ENCODE data around the gene TMEM236.

TMEM236 gene

GRCh38 chr10:17743437-17743836 is 8.6 kb upstream of the TMEM236 start:
- TF ChIP-seq CTCF (IDR thresholded peaks at IDR 0.05; ENCODE audit: low read depth, low read length) (no peak), MYC (IDR thresholded peaks at IDR 0.05; ENCODE audit: low read depth, low read length) (no peak), POLR2A (IDR thresholded peaks at IDR 0.05; ENCODE audit: extremely low read depth, insufficient read length) (no peak)
- TF ChIP-seq, protein P1, sequence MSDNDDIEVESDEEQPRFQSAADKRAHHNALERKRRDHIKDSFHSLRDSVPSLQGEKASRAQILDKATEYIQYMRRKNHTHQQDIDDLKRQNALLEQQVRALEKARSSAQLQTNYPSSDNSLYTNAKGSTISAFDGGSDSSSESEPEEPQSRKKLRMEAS (IDR thresholded peaks at IDR 0.05; ENCODE audit: low read depth, low read length) = no peak
- DNase-seq (ENCODE audit: low read depth) = no peak
- H3K4me3 ChIP-seq (ENCODE audit: low read depth, low read length) = no peak overlapping the region

- no peak overlapping the region for H3K4me3 ChIP-seq (ENCODE audit: low read depth, low read length)
- no peak for DNase-seq (ENCODE audit: low read depth)
- TF ChIP-seq MYC (IDR thresholded peaks at IDR 0.05; ENCODE audit: low read depth, low read length) (no peak), POLR2A (IDR thresholded peaks at IDR 0.05; ENCODE audit: extremely low read depth, insufficient read length) (no peak), CTCF (IDR thresholded peaks at IDR 0.05; ENCODE audit: low read depth, low read length) (no peak)
- TF ChIP-seq, protein P1 (IDR thresholded peaks at IDR 0.05; ENCODE audit: low read depth, low read length) = no peak
Measured at GRCh38 chr10:17744341-17744861, 7.6 kb upstream of the TMEM236 start.

DNA sequence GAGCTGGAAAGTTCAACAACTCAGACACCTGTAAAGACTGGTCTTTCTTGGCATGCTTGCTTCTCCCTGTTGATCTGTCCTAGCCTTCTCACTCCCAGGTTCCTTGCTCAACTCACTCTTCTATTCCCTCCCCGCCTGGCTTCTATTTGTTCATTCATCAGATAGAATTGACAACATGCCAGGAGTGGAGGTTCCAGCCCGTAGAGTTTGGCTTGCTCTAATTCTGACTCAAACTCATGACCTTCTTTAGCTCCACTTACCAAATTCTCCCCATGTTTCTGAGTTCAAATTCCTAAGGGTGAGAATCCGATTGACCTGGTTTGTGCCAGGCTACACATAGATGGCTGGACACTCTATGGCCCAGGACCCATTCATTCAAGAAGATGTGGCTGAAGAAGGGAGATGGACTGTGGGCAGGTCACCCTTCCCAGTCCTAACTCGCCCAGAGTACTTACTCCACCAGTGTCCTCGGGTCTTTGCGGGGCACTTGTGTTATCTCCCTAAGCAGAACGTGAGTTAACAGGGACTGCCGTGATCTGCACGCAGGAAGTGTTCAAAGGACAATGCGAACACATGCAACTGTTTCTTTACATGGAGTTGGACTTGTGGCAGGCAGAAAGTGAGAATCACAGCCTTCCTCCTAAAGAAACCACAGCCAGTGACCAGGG is 4.0 kb upstream of the TMEM236 start:
- H3K4me3 ChIP-seq (ENCODE audit: low read depth, low read length) = no peak overlapping the region
- TF ChIP-seq CTCF (IDR thresholded peaks at IDR 0.05; ENCODE audit: low read depth, low read length) (no peak), POLR2A (IDR thresholded peaks at IDR 0.05; ENCODE audit: extremely low read depth, insufficient read length) (no peak), MYC (IDR thresholded peaks at IDR 0.05; ENCODE audit: low read depth, low read length) (no peak)
- TF ChIP-seq, protein P1 (IDR thresholded peaks at IDR 0.05; ENCODE audit: low read depth, low read length) = no peak
- no peak for DNase-seq (ENCODE audit: low read depth)

DNA sequence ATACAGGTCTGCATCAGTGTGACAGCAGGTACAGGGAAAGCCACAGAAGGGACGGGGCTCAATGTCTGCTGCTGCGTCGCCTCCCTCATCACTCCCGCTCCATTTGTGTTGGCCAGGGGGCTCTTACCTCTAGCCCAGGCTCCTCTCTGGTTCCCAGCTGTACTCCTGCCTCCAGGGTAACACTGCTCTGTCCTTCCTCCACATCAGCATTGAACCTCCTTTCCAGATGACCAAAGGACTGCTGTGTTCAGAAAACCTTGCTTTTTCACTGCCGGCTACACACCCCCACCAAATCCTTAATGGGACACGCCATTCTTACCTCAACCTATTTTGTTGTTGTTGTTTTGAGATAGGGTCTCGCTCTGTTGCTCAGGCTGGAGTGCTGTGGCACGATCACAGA is 2.1 kb upstream of the TMEM236 start:
- no peak for DNase-seq (ENCODE audit: low read depth)
- TF ChIP-seq, protein P1 (IDR thresholded peaks at IDR 0.05; ENCODE audit: low read depth, low read length) = no peak
- TF ChIP-seq CTCF (IDR thresholded peaks at IDR 0.05; ENCODE audit: low read depth, low read length) (no peak), POLR2A (IDR thresholded peaks at IDR 0.05; ENCODE audit: extremely low read depth, insufficient read length) (no peak), MYC (IDR thresholded peaks at IDR 0.05; ENCODE audit: low read depth, low read length) (no peak)
- no peak overlapping the region for H3K4me3 ChIP-seq (ENCODE audit: low read depth, low read length)

GRCh38 chr10:17756557-17757217 is 4.7 kb downstream of the TMEM236 start:
- H3K4me3 ChIP-seq (ENCODE audit: low read depth, low read length) = no peak overlapping the region
- no peak for DNase-seq (ENCODE audit: low read depth)

More at GRCh38 chr10:17756557-17757217, 4.7 kb downstream of the TMEM236 start:
- TF ChIP-seq POLR2A (IDR thresholded peaks at IDR 0.05; ENCODE audit: extremely low read depth, insufficient read length) (no peak), MYC (IDR thresholded peaks at IDR 0.05; ENCODE audit: low read depth, low read length) (no peak), CTCF (IDR thresholded peaks at IDR 0.05; ENCODE audit: low read depth, low read length) (no peak)
- TF ChIP-seq, protein P1 (IDR thresholded peaks at IDR 0.05; ENCODE audit: low read depth, low read length) = no peak

Data from NB4 (cell line).